Neutrophil (primary cell): ENCODE results near the gene TRNP1.

Experiments used
- H3K27ac ChIP-seq: fragments of 200-600 bp; sonication (generic); 2 replicates; pipeline ENCODE4 v1.5.1; 2016; ENCODE audit warnings: mild to moderate bottlenecking, moderate library complexity
- H3K27me3 ChIP-seq: fragments of 200-600 bp; sonication (generic); 2 replicates; pipeline ENCODE4 v1.6.0; 2016; ENCODE audit warnings: mild to moderate bottlenecking
- H3K36me3 ChIP-seq: fragments of 200-600 bp; sonication (generic); 2 replicates; pipeline ENCODE4 v1.5.1; 2017
- H3K4me1 ChIP-seq, 2 experiments: fragments of 200-600 bp in 1 of 2; sonication (generic) in 1 of 2; 1 replicate in 1 of 2; 2 replicates in 1 of 2; pipeline versions ENCODE4 v1.5.1 to v1.6.1; 2013 to 2016; ENCODE audit warnings: low read depth in 1 of 2, low read length in 1 of 2, mild to moderate bottlenecking in 1 of 2, moderate library complexity in 1 of 2; ENCODE audit not compliant: control insufficient read depth in 1 of 2, insufficient read depth in 1 of 2
- H3K4me3 ChIP-seq, 2 experiments: fragments of 200-600 bp in 1 of 2; sonication (generic) in 1 of 2; 1 replicate in 1 of 2; 2 replicates in 1 of 2; pipeline ENCODE4 v1.5.1; 2013 to 2016; ENCODE audit warnings: low read depth in 1 of 2, low read length in 1 of 2, mild to moderate bottlenecking in 1 of 2, moderate library complexity in 1 of 2
- H3K9me3 ChIP-seq: fragments of 200-600 bp; sonication (generic); 2 replicates; pipeline ENCODE4 v1.5.1; 2016
- TF ChIP-seq, protein P1 (sequence below): fragments of 200-600 bp; sonication (generic); IDR thresholded peaks from 2 replicates; pipeline ENCODE4 v1.5.1; 2016; ENCODE audit warnings: antibody characterized with exemption

TRNP1 gene

DNA sequence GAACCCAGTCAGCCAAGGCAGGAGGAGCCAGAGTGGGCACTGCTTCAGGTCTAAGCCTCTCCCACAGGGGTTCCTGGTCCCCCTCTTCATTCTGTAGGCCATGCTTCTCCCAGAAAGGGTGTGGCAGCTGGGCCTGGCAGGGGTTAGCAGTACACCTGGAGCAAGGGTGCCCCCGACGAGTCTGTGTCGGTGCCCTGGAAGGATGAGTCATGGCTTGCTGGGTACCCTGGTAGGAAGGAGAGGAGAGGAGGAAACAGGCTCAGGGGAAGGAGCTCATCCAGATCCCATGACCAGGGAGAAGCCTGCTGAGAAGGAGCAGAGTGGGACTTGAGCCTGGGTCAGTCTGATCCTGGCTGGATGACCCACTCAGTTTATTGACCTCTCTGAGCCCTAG is 43.6 kb upstream of the TRNP1 start:
- TF ChIP-seq, protein P1, sequence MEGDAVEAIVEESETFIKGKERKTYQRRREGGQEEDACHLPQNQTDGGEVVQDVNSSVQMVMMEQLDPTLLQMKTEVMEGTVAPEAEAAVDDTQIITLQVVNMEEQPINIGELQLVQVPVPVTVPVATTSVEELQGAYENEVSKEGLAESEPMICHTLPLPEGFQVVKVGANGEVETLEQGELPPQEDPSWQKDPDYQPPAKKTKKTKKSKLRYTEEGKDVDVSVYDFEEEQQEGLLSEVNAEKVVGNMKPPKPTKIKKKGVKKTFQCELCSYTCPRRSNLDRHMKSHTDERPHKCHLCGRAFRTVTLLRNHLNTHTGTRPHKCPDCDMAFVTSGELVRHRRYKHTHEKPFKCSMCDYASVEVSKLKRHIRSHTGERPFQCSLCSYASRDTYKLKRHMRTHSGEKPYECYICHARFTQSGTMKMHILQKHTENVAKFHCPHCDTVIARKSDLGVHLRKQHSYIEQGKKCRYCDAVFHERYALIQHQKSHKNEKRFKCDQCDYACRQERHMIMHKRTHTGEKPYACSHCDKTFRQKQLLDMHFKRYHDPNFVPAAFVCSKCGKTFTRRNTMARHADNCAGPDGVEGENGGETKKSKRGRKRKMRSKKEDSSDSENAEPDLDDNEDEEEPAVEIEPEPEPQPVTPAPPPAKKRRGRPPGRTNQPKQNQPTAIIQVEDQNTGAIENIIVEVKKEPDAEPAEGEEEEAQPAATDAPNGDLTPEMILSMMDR: no peak
- Histone ChIP-seq H3K4me1 (no peaks in the 10 kb centered on the region), H3K36me3 (peaks cover 22% of the 10 kb centered on the region), H3K4me3 (no peak overlapping the region), H3K9me3 (no peaks in the 10 kb centered on the region), H3K27me3 (peaks cover 7% of the 10 kb centered on the region), H3K27ac (no peak overlapping the region)

DNA sequence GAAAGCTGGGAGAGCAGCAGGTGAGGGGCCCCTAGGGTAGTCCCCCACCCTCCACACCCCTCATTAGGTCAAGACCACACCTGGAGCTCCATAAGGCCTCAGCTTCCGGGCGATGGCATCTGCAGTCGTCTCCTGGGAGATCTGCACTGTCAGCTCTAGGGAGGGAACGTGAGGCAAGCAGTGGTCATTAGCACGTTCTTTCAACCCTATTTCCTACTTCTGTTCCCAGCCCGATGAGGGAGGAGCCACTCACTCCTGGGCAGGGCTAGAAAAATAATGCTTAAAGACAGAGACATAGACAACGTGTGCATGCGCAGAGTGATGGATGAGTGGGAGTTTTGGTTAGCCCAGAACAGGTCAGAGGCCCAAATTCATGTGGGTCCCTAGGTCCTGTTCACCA is 42.9 kb upstream of the TRNP1 start:
- peaks cover 15% of the 10 kb centered on the region for H3K36me3 ChIP-seq
- H3K27me3 ChIP-seq: peaks cover 14% of the 10 kb centered on the region
- no peak overlapping the region for H3K4me3 ChIP-seq
- no peaks in the 10 kb centered on the region for H3K4me1 ChIP-seq
- TF ChIP-seq, protein P1: no peak
- H3K9me3 ChIP-seq: no peaks in the 10 kb centered on the region
- H3K27ac ChIP-seq: no peak overlapping the region

DNA sequence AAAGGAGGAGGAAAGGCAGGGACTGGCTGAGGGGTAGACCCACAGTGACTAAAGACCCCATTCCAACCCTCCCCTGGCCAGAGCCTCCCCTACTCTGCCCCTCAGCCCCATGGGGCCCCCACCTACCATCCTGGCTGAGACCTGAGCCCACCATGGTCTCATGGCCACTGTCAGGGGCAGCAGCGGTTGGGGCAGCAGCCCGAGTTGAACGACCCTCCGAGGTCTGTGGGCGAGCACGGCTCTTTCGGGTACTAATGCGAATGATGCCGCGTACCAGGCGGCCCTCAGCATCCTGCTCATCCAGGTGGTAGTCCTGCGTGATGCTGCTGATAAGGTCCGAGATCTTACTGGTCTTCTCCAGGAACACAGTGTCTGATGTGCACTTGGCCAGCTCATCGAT is 42.3 kb upstream of the TRNP1 start:
- TF ChIP-seq, protein P1: no peak
- Histone ChIP-seq H3K36me3 (peaks cover 9% of the 10 kb centered on the region), H3K9me3 (no peaks in the 10 kb centered on the region), H3K4me1 (no peaks in the 10 kb centered on the region), H3K27me3 (peaks cover 20% of the 10 kb centered on the region), H3K4me3 (no peak overlapping the region), H3K27ac (no peak overlapping the region)

DNA sequence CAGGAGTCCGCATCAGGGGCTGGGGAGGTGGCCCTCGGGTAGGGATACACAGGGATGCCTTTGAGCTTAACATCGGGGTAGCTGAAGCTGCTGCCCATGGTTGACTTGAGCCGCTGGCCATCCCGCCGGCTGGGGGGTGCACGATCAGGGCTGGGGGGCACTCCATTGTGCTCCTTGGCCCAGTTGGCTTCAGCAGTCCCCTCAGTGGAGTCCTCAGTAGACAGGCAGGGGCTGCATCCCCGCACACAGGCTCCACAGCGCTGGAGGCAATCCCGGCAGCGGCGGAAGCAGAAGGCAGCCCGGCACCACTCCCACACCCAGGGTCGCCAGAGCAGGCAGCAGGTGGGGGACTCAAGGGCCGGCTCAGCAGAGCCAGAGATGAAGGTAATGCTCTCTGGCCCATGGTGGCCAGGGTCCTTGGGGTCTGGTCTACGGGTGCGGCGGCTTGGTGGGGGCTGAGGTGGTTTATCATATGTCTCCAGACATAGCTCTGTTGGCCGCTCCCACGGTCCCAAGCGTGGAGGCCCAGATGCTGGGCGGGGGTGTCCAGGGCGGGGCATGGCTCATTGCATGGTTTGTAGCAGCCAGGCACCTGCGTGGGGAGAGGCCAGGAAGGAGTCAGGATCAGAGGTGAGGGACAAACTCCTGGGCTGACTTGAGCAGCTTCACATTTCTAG is 41.5 kb upstream of the TRNP1 start:
- Histone ChIP-seq H3K36me3 (peaks cover 2% of the 10 kb centered on the region), H3K27me3 (peaks cover 27% of the 10 kb centered on the region), H3K27ac (no peak overlapping the region), H3K9me3 (no peaks in the 10 kb centered on the region), H3K4me3 (no peak overlapping the region), H3K4me1 (no peaks in the 10 kb centered on the region)
- TF ChIP-seq, protein P1: no peak

DNA sequence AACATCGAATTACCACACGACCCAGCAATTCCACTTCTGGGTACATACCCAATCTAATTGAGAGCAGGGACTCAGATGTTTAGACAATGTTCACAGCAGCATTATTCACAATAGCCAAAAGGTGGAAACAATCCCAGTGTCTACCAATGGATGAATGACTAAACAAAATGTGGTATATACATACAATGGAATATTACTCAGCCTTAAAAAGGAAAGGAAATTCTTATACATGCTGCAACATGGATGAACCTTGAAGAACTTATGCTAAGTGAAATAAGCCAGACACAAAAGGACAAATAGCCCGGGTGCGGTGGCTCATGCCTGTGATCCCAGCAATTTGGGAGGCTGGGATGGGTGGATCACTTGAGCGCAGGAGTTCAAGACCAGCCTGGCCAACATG is 40.1 kb upstream of the TRNP1 start:
- H3K36me3 ChIP-seq: no peaks in the 10 kb centered on the region
- no peak overlapping the region for H3K4me3 ChIP-seq
- no peaks in the 10 kb centered on the region for H3K9me3 ChIP-seq
- no peaks in the 10 kb centered on the region for H3K4me1 ChIP-seq
- TF ChIP-seq, protein P1: no peak
- H3K27me3 ChIP-seq: peaks cover 42% of the 10 kb centered on the region
- H3K27ac ChIP-seq: no peak overlapping the region
